Peyer's patch (tissue), 4 donors: Measurements from ENCODE around the gene CDS2. TPM values are rescaled to one million over a fixed set of nuclear protein-coding genes. Genes with fewer than 3 reads are reported as not detected.

Experiments used
- DNase-seq, 3 donors: peaks; one replicate each; pipeline ENCODE4 v3.0.0-alpha.2; 2017 to 2019
- H3K27ac ChIP-seq, 4 donors: fragments of 200-600 bp; sonication (generic); one replicate each; pipeline ENCODE4 v1.5.1; 2016 to 2019
- H3K27me3 ChIP-seq, 2 donors: fragments of 200-600 bp; sonication (generic); one replicate each; pipeline ENCODE4 v1.5.1; 2019
- H3K36me3 ChIP-seq, 3 donors: fragments of 200-600 bp; sonication (generic); one replicate each; pipeline ENCODE4 v1.5.1; 2016 to 2019
- H3K4me1 ChIP-seq, 4 donors: fragments of 200-600 bp; sonication (generic); one replicate each; pipeline ENCODE4 v1.5.1; 2016 to 2019
- H3K4me3 ChIP-seq, 4 donors: fragments of 200-600 bp; sonication (generic); 1 replicate in 3 of 4; 2 replicates in 1 of 4; pipeline ENCODE4 v1.5.1; 2016 to 2019; ENCODE audit warnings: mild to moderate bottlenecking in 1 of 4
- H3K9me3 ChIP-seq, 4 donors: fragments of 200-600 bp; sonication (generic); one replicate each; pipeline ENCODE4 v1.5.1; 2016 to 2019; ENCODE audit warnings: mild to moderate bottlenecking in 1 of 4
- CTCF ChIP-seq, 6 experiments: fragments of 450-650 bp in 4 of 6; fragments of 200-600 bp in 2 of 6; sonication (generic) in 1 of 6; IDR thresholded peaks; one replicate each; pipeline ENCODE4 v1.5.1; 2017 to 2019; ENCODE audit warnings: antibody characterized with exemption in 6 of 6, mild to moderate bottlenecking in 3 of 6, moderate library complexity in 1 of 6
- POLR2A ChIP-seq, 2 donors: fragments of 450-650 bp; IDR thresholded peaks; one replicate each; pipeline ENCODE4 v1.5.1; 2017; ENCODE audit warnings: antibody characterized with exemption in 2 of 2, mild to moderate bottlenecking in 2 of 2, moderate library complexity in 2 of 2
- total RNA-seq, 4 donors: library from RNA; depleted of rRNA; stranded (reverse); fragments of >200 nt; gene quantifications; one replicate each; pipeline ENCODE4 v1.1.0, GENCODE V29; 2016

The CDS2 gene
- total RNA-seq, 4 donors from 2014 or later = 18.2 to 24.6 (median 22.2) TPM

- H3K27ac ChIP-seq = no peak overlapping the region
- no peak overlapping the region for H3K4me3 ChIP-seq
- DNase-seq = no peak
- H3K27me3 ChIP-seq = no peaks in the 10 kb centered on the region
- TF ChIP-seq CTCF (IDR thresholded peaks at IDR 0.05) = no peak
- TF ChIP-seq POLR2A (IDR thresholded peaks at IDR 0.05) = no peak
- peaks cover 0 to 74% (median 0%) of the 10 kb centered on the region in 3 donors for H3K36me3 ChIP-seq
- H3K4me1 ChIP-seq = no peaks in the 10 kb centered on the region
- H3K9me3 ChIP-seq = no peaks in the 10 kb centered on the region
These were observed 55.9 kb downstream of the CDS2 start for GRCh38 chr20:5182615-5183254.

- TF ChIP-seq CTCF (IDR thresholded peaks at IDR 0.05) (no peak), POLR2A (IDR thresholded peaks at IDR 0.05) (no peak)
- Histone ChIP-seq H3K4me1 (no peaks in the 10 kb centered on the region), H3K4me3 (no peak overlapping the region), H3K27ac (no peak overlapping the region), H3K9me3 (no peaks in the 10 kb centered on the region), H3K36me3 (peaks cover 0 to 73% (median 0%) of the 10 kb centered on the region in 3 donors), H3K27me3 (no peaks in the 10 kb centered on the region)
- DNase-seq = no peak
These were observed 57.1 kb downstream of the CDS2 start for GRCh38 chr20:5183731-5184474.

- no peak overlapping the region for H3K27ac ChIP-seq
- H3K36me3 ChIP-seq = peaks cover 0 to 73% (median 0%) of the 10 kb centered on the region in 3 donors
- H3K27me3 ChIP-seq = no peaks in the 10 kb centered on the region
- no peak for TF ChIP-seq POLR2A (IDR thresholded peaks at IDR 0.05)
- TF ChIP-seq CTCF (IDR thresholded peaks at IDR 0.05) = no peak
- H3K4me1 ChIP-seq = no peaks in the 10 kb centered on the region
- H3K4me3 ChIP-seq = no peak overlapping the region
- no peak for DNase-seq
- H3K9me3 ChIP-seq = no peaks in the 10 kb centered on the region
These were observed 57.9 kb downstream of the CDS2 start for GRCh38 chr20:5184684-5185083.

GRCh38 chr20:5187122-5187521 lies 60.3 kb downstream of the CDS2 start:
- Histone ChIP-seq H3K27me3 (no peaks in the 10 kb centered on the region), H3K4me3 (no peak overlapping the region), H3K9me3 (no peaks in the 10 kb centered on the region), H3K36me3 (peaks cover 0 to 77% (median 0%) of the 10 kb centered on the region in 3 donors), H3K27ac (no peak overlapping the region), H3K4me1 (peaks cover 0 to 4% (median 0%) of the 10 kb centered on the region in 4 donors)
- DNase-seq = no peak
- TF ChIP-seq CTCF (IDR thresholded peaks at IDR 0.05) (no peak), POLR2A (IDR thresholded peaks at IDR 0.05) (no peak)

- peaks cover 0 to 62% (median 0%) of the 10 kb centered on the region in 3 donors for H3K36me3 ChIP-seq
These were observed 61.9 kb downstream of the CDS2 start for GRCh38 chr20:5188736-5189135.

More at GRCh38 chr20:5188736-5189135, 61.9 kb downstream of the CDS2 start:
- Histone ChIP-seq H3K4me3 (no peak overlapping the region), H3K27me3 (no peaks in the 10 kb centered on the region), H3K27ac (no peak overlapping the region), H3K9me3 (no peaks in the 10 kb centered on the region), H3K4me1 (peaks cover 0 to 6% (median 0%) of the 10 kb centered on the region in 4 donors)
- TF ChIP-seq CTCF (IDR thresholded peaks at IDR 0.05) (no peak), POLR2A (IDR thresholded peaks at IDR 0.05) (no peak)
- no peak for DNase-seq
